ENCODE measurements around the gene EME2.

- TF ChIP-seq POLR2A (IDR thresholded peaks at IDR 0.05) = no peak
- no peak for TF ChIP-seq CTCF (IDR thresholded peaks at IDR 0.05)
Measured at GRCh38 chr16:1817276-1817589, 44.6 kb downstream of the EME2 start.

Measured in adrenal gland (tissue), 5 donors.